HL-60/S4 treated with phorbol 12-myristate 13-acetate at 8.2 ng/mL for 4 days and 3 days (cell line): ENCODE results near the gene ZMAT5.

Source experiments
- in situ Hi-C: fragments of 300-500 bp; cut with MboI; formaldehyde crosslinking; loops from 2 replicates; pipeline ENCODE4 v1.15.0; 2022; ENCODE audit warnings: low sequenced_read_pairs

The ZMAT5 gene

GRCh38 chr22:29787371-29787980 is 20.7 kb upstream of the ZMAT5 start:
- in situ Hi-C loops = no loop called here

DNA sequence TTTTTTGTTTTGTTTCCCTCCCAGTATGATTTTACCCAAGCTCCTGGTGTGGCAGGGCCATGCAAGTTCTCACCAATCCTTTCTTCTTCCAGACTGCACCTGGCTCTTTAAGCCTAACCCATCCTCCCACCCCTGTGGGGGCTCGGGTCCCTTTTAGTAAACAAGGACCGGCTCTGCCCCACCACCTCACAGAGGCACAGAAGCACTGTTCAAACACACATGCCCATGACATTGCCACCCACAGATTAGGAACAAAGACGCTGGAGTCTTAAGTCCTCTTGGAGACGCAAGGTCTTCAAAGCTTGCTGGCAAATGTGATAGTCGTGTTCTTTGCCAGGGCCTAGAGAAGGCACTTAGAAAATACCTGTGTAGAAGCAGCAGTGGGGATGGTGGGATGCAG is 19.2 kb upstream of the ZMAT5 start:
- in situ Hi-C loops = no loop called here

- in situ Hi-C loops = no loop called here
Measured at GRCh38 chr22:29784451-29785361, 17.9 kb upstream of the ZMAT5 start.

DNA sequence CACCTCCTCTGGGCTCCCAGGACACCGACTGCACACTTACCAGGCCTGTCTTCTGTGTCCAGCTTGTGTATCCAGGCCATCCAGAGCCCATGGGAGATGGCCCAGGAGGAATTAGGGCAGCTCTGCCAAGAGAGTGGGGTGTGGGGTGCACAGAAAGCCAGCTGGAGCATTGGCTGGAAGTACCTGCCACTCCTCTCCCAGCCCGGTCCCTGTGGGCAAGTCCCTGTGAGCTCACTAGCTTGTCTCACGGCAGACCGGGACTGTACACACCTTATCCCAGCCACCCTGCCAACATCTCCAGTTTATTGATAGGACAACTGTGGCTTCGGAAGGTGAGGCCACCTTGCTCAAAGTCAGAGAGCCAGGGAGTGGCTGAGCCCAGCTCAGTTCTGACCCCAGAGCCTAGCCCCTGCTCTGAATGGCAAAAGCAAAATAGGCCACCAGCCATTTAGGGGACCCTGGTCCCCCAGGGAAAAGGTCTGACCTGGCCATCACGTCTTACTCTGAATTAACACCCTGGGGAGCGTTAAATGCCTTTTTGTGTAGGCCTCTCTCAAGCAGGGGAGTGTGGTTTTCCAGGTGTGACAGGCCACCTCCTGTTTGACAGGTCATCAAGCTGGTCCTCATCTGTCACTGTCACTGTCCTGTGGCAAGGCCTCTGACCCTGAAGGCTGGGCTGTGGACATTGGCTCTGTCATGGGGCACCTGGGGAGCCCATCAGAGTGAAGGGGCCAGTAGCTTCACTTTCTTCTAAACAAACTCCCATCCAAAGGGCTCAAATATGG is 15.4 kb upstream of the ZMAT5 start:
- in situ Hi-C loops = no loop called here

- in situ Hi-C loops = no loop called here
Measured at GRCh38 chr22:29780748-29781676, 14.2 kb upstream of the ZMAT5 start.

GRCh38 chr22:29780220-29780619 is 13.4 kb upstream of the ZMAT5 start:
- in situ Hi-C loops = no loop called here

DNA sequence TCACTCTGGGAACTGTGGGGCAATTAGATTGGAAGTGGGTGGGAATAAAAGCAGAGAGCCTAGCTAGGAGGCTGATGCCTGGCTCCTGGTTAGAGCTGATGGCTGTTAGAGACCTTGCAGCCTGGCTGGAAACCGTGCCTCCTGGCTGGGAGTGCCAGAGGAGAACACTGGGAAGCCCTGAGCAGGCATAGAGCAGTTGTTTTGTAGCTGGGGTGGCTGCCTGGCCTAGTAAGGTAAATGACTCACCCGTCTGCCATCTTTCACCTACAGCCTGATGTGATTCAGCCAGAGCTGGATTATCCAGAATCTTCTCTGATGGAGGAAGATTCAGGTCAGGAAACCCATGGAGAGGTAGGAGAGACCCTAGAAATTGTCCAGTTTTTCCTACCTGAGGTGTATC is 6.4 kb upstream of the ZMAT5 start:
- in situ Hi-C loops = no loop called here

- in situ Hi-C loops = no loop called here
Measured at GRCh38 chr22:29772170-29772641, 5.4 kb upstream of the ZMAT5 start.

- in situ Hi-C loops = no loop called here
Measured at GRCh38 chr22:29769723-29770321, 3.0 kb upstream of the ZMAT5 start.

DNA sequence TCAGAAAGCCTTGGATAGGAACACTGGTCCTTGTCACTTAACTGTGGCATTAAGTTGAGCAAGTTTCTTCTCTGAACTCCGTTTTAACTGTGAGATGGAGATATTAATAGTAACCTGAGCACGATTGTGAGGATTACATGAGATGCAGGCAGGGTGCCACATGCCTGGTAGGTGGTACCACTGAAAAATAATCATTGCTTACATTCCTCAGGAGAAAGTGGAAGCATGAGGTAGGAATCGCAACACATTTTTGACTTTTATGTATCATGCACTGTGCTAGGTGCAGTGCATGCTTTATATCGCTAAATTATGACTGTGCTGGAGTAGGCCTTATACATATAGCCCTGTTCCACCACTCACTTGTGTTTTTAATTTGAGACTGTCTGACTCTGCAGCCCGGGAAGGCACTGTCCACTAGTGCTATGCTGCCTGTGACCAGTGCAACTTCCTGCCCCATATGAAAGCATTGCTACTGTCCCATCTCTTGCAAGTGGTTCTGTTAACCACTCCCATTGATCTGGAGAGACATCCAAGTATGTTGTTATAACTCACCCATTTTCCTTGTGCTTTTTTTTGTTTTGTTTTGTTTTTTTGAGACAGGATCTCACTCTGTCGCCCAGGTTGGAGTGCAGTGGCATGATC is 1.4 kb upstream of the ZMAT5 start:
- in situ Hi-C loops = no loop called here

DNA sequence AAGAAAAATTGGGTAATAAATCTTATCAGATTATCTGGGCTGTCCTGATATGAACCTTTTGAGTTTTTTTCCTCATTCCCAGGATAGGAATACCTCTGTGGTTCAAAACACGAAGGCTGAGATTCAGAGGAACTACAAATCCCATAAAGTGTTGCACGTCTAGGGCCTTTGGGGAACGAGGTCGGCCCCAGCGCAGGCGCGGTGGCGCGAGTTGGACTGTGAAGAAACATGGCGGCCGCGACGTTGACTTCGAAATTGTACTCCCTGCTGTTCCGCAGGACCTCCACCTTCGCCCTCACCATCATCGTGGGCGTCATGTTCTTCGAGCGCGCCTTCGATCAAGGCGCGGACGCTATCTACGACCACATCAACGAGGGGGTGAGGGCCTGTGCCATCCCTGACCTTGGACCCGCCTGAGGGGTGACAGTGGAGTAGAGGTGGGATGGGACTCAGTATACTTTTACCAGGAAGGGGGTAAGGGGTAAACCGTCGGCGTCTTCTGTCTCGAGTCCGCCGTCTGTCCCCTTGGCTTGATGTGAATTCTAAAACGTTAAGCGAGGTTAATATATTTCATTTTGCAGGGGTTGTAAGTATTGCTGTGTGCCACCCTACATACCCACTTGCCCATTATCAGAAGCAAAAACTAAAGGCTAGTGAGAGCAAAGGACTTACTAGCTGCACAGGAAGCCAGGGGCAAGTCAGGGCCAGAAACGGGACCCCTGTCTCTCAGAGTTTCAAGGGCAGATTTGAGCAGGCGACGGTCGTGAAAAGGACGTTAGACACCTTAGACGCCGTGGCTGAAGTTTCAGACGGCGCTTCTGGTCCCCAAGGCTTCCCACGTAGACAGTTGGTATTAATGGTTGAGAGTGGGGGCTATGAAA is 604 bp upstream of the ZMAT5 start, which contains the start of gene UQCR10:
UQCR10 (plus strand) TSS at position 199 of the 881 bp plus-strand sequence; CDS start at position 229, 30 bp downstream.
- in situ Hi-C loops = no loop called here

DNA sequence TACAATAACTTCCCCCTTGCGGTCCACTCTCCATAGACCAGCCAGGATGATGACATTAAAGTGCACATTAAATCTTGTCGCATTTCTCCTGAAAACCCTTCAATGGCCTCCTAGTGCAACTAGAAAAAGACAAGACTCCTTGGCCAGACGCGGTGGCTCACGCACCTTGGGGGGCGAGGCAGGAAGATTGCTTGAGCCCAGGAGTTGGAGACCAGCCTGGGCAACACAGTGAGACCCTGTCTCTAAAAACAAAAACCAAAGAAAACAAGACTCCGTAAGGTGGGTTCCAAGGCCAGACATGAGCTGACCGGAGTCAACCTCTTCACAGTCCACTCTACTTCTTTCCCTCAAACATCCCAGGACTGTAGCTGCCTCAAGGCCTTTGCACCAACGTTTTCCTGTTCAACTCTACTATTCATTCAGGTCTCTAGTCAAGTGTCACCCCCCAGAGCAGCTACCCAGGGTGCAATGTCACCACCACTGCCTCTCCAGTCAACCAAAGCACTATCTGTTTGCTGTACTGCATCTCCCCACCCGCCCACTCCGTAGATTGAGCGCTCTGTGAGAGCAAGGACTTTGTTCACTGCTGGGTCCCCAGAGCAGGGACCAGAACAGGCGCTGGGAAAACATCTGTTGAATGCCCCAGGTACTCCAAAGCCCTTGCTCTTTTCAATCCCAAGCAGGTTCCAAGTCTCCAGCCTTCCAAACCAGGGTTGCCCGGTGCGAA is 739 bp downstream of the ZMAT5 start:
- in situ Hi-C loops = no loop called here

- in situ Hi-C loops = no loop called here
Measured at GRCh38 chr22:29762263-29762662, 4.5 kb downstream of the ZMAT5 start.

GRCh38 chr22:29758959-29759358 is 7.8 kb downstream of the ZMAT5 start:
- in situ Hi-C loops = no loop called here

DNA sequence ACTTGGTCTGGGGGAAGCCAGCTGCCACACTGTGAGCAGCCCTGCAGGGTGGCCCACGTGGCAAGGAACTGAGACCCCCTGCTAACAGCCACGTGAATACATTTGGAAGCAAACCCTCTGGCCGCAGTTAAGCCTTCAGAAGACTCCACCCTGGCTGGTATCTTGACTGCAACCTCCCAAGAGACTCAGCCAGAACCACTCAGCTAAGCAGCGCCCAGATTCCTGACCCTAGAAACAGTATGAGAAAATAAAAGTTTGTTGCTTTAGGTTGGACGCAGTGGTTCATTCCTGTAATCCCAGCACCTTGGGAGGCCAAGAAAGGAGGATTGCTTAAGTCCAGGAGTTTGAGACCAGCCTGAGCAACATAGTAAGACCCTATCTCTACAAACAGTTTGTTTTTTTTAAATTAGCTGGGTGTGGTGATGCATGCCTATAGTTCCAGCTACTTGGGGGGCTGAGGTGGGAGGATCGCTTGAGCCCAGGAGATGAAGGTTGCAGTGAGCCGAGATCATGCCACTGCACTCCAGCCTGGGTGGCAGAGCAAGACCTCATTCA is 8.7 kb downstream of the ZMAT5 start:
- in situ Hi-C loops = no loop called here

DNA sequence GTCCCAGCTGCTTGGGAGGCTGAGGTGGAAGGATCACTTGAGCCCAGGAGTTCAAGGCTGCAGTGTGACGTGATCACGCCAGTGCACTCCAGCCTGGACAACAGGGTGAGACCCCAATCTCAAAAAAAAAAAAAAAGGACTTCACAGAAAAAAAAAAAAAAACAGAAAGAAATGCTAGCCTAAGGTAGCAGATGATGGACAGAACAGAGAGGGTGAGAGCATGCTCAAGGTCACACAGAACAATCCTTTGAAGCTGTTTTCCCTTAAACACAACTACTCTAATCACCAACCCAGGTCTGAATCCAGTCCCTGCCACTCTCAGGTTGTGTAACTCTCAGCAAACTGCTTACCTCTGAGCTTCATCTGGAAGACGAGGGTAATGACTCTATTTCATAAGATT is 9.7 kb downstream of the ZMAT5 start:
- in situ Hi-C loops = no loop called here

- in situ Hi-C loops = no loop called here
Measured at GRCh38 chr22:29756341-29756740, 10.5 kb downstream of the ZMAT5 start.
